ENCODE results near the gene DEDD2.

GRCh38 chr19:42193294-42193693, 24.2 kb downstream of the DEDD2 start:
- no peak for TF ChIP-seq CTCF (IDR thresholded peaks at IDR 0.05)
- TF ChIP-seq POLR2A (IDR thresholded peaks at IDR 0.05), result no peak

Measured in thyroid gland (tissue), 4 donors.